PC-3 (cell line): Measurements from ENCODE around the gene DPAGT1. TPM values are rescaled to one million over a fixed set of nuclear protein-coding genes. Genes with fewer than 3 reads are reported as not detected.

ENCODE experiments used
- ATAC-seq: fragments of 200-7000 bp; cut with Tn5 transposase; 2 replicates; pipeline ENCODE4 v1.9.1; 2020; ENCODE audit warnings: mild to moderate bottlenecking, moderate library complexity
- BruUV-seq: library from RNA; stranded (reverse); fragments of 400-500 nt; replicated peaks from 2 replicates; lab custom pipeline; 2021; lab: Mats Ljungman, UMichigan
- CTCF ChIA-PET: fragments of 300-600 bp; sonication (Branson Sonifier 250); formaldehyde crosslinking; loops from one replicate; lab custom pipeline; 2022; ENCODE audit warnings: antibody characterized with exemption; lab: Charles Lee
- POLR2A ChIA-PET: fragments of 300-600 bp; sonication (Branson Sonifier 250); formaldehyde crosslinking; loops from one replicate; lab custom pipeline; 2022; ENCODE audit warnings: antibody characterized with exemption; ENCODE audit not compliant: unreplicated experiment; lab: Charles Lee
- DNase-seq: peaks from one replicate; pipeline ENCODE4 v3.0.0-alpha.2; 2015
- H2AFZ ChIP-seq: fragments of 300-600 bp; sonication (generic); 2 replicates; pipeline ENCODE4 v1.6.0; 2016; ENCODE audit warnings: antibody characterized with exemption, low read length
- H3F3A ChIP-seq: fragments of 300-600 bp; sonication (generic); one replicate; pipeline ENCODE4 v1.6.0; 2017; ENCODE audit warnings: antibody characterized with exemption, low read length, control low read depth, mild to moderate bottlenecking; ENCODE audit not compliant: unreplicated experiment
- H3K27ac ChIP-seq: fragments of 300-600 bp; sonication (generic); 2 replicates; pipeline ENCODE4 v1.5.1; 2016; ENCODE audit warnings: mild to moderate bottlenecking, low read length
- H3K27me3 ChIP-seq: fragments of 300-600 bp; sonication (generic); 2 replicates; pipeline ENCODE4 v1.6.1; 2016; ENCODE audit warnings: low read length, mixed read lengths
- H3K36me3 ChIP-seq: fragments of 300-600 bp; sonication (generic); 2 replicates; pipeline ENCODE4 v1.6.1; 2016; ENCODE audit warnings: low read depth, mixed run types, low read length, mixed read lengths
- H3K4me1 ChIP-seq: fragments of 300-600 bp; sonication (generic); 2 replicates; pipeline ENCODE4 v1.5.1; 2016; ENCODE audit warnings: low read length; ENCODE audit not compliant: insufficient read depth
- H3K4me2 ChIP-seq: fragments of 300-600 bp; sonication (generic); 2 replicates; pipeline ENCODE4 v1.6.0; 2016; ENCODE audit warnings: low read length
- H3K4me3 ChIP-seq: fragments of 300-600 bp; sonication (generic); 2 replicates; pipeline ENCODE4 v1.5.1; 2016; ENCODE audit warnings: mild to moderate bottlenecking, low read length, mixed read lengths
- H3K79me2 ChIP-seq: fragments of 300-600 bp; sonication (generic); 2 replicates; pipeline ENCODE4 v1.6.1; 2017; ENCODE audit warnings: low read length, mixed read lengths
- H3K9ac ChIP-seq: fragments of 300-600 bp; sonication (generic); 2 replicates; pipeline ENCODE4 v1.6.0; 2016; ENCODE audit warnings: mild to moderate bottlenecking, low read length
- H3K9me2 ChIP-seq: fragments of 300-600 bp; sonication (generic); replicated peaks from 2 replicates; pipeline ENCODE4 v1.6.1; 2016; ENCODE audit warnings: mixed run types, low read length, mixed read lengths
- H3K9me3 ChIP-seq: fragments of 300-600 bp; sonication (generic); 2 replicates; pipeline ENCODE4 v1.6.1; 2016; ENCODE audit warnings: low read length, mixed read lengths
- H4K20me1 ChIP-seq: fragments of 300-600 bp; sonication (generic); 2 replicates; pipeline ENCODE4 v1.6.1; 2016; ENCODE audit warnings: low read length, mixed read lengths
- EZH2 ChIP-seq: fragments of 300-600 bp; sonication (generic); IDR thresholded peaks from one replicate; pipeline ENCODE4 v1.6.1; 2017; ENCODE audit warnings: antibody characterized with exemption, mild to moderate bottlenecking, low read length; ENCODE audit not compliant: unreplicated experiment
- EZH2phosphoT487 ChIP-seq: fragments of 300-600 bp; sonication (generic); IDR thresholded peaks from 2 replicates; pipeline ENCODE4 v1.6.1; 2018; ENCODE audit warnings: mild to moderate bottlenecking, antibody characterized with exemption, low read length, borderline replicate concordance
- intact Hi-C: fragments of 100-400 bp; cut with micrococcal nuclease; formaldehyde crosslinking; loops from 2 replicates; pipeline ENCODE4 v1.9.0; 2023
- total RNA-seq: library from RNA; depleted of rRNA; stranded (reverse); fragments of >200 nt; gene quantifications from 2 replicates; pipeline ENCODE4 v1.2.3, GENCODE V29; 2014
- TF ChIP-seq, protein P1 (sequence below): fragments of 300-600 bp; sonication (generic); conservative IDR thresholded peaks from 2 replicates; pipeline ENCODE4 v1.5.1; 2017; ENCODE audit warnings: antibody characterized with exemption, low read depth, mild to moderate bottlenecking, low read length

The DPAGT1 gene
- total RNA-seq, 1 experiment from 2014 or later: 68.0 TPM

DNA sequence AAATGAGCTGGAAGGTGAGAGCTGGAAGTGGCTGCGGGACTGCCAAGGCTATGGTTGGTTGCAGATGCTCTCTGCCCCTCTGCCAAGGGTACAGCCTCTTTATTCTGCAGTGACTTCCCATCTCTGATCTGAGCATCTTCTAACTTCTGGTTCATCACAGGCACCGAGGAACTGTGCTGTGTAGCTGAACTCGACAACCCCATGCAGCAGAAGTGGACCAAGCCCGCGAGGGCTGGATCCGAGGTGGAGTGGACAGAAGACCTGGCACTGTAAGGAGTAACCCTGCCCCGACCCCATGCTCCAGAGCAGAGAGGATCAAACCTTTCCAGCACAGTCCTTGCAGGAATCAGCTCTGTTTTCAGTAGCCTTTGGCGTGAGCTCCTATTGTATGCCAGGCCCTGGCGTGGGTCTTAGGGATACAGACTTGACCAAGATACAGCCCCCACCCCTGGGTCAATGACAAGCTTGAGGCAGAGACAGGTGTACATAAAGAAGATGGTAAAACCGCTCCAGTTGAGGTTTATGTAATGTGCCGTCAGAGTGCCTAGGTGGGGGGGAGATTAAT is 9.8 kb upstream of the DPAGT1 start:
- Histone ChIP-seq H3K4me1 (peaks cover 16% of the 10 kb centered on the region), H3K4me2 (no peak overlapping the region), H3K9me3 (no peaks in the 10 kb centered on the region), H3K4me3 (no peak overlapping the region), H3K27me3 (no peaks in the 10 kb centered on the region), H3K27ac (no peak overlapping the region), H2AFZ (no peak overlapping the region), H4K20me1 (no peaks in the 10 kb centered on the region), H3K9ac (no peak overlapping the region), H3K79me2 (peaks cover 30% of the 10 kb centered on the region), H3F3A (no peaks in the 10 kb centered on the region), H3K36me3 (peaks cover 36% of the 10 kb centered on the region; the same call in 1 of the 2 replicates), H3K9me2 (no peaks in the 10 kb centered on the region)
- DNase-seq: no peak
- CTCF ChIA-PET: no interaction called here
- TF ChIP-seq EZH2phosphoT487 (no peak), EZH2 (no peak)
- TF ChIP-seq, protein P1, sequence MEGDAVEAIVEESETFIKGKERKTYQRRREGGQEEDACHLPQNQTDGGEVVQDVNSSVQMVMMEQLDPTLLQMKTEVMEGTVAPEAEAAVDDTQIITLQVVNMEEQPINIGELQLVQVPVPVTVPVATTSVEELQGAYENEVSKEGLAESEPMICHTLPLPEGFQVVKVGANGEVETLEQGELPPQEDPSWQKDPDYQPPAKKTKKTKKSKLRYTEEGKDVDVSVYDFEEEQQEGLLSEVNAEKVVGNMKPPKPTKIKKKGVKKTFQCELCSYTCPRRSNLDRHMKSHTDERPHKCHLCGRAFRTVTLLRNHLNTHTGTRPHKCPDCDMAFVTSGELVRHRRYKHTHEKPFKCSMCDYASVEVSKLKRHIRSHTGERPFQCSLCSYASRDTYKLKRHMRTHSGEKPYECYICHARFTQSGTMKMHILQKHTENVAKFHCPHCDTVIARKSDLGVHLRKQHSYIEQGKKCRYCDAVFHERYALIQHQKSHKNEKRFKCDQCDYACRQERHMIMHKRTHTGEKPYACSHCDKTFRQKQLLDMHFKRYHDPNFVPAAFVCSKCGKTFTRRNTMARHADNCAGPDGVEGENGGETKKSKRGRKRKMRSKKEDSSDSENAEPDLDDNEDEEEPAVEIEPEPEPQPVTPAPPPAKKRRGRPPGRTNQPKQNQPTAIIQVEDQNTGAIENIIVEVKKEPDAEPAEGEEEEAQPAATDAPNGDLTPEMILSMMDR: no peak
- BruUV-seq: no TSS peak
- POLR2A ChIA-PET: no interaction called here
- intact Hi-C loops: no loop called here
- no peak for ATAC-seq

DNA sequence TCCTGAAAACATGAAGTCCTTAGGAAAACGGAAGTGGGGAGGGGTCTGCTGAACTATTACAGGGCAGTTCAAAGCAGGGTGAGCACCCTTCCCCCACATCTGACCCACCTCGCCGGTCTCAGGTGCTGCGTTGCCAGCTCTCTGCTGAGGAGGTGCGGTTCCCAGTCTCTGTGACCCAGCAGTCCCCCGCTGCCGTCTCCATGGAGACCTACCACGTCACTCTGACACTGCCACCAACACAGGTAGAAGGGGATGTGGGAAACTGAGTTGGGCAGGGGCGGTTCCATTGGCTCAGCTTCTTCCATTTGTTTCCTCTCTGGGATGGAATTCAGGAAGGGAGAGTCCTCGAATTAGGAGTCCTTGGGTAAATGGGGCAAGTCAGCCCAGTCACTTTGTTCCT is 8.8 kb upstream of the DPAGT1 start:
- BruUV-seq: no TSS peak
- intact Hi-C loops: no loop called here
- POLR2A ChIA-PET: no interaction called here
- DNase-seq (no peak), ATAC-seq (no peak)
- no peak overlapping the region for H2AFZ ChIP-seq
- TF ChIP-seq EZH2: no peak
- CTCF ChIA-PET: no interaction called here
- peaks cover 30% of the 10 kb centered on the region for H3K79me2 ChIP-seq
- H3K9me3 ChIP-seq: no peaks in the 10 kb centered on the region
- peaks cover 19% of the 10 kb centered on the region for H3K4me1 ChIP-seq
- no peaks in the 10 kb centered on the region for H3F3A ChIP-seq
- H3K9ac ChIP-seq: no peak overlapping the region
- H3K9me2 ChIP-seq: no peaks in the 10 kb centered on the region
- no peak overlapping the region for H3K4me2 ChIP-seq
- H3K4me3 ChIP-seq: no peak overlapping the region
- no peaks in the 10 kb centered on the region for H4K20me1 ChIP-seq
- H3K27me3 ChIP-seq: no peaks in the 10 kb centered on the region
- peaks cover 33% of the 10 kb centered on the region; the same call in 1 of the 2 replicates for H3K36me3 ChIP-seq
- no peak overlapping the region for H3K27ac ChIP-seq

DNA sequence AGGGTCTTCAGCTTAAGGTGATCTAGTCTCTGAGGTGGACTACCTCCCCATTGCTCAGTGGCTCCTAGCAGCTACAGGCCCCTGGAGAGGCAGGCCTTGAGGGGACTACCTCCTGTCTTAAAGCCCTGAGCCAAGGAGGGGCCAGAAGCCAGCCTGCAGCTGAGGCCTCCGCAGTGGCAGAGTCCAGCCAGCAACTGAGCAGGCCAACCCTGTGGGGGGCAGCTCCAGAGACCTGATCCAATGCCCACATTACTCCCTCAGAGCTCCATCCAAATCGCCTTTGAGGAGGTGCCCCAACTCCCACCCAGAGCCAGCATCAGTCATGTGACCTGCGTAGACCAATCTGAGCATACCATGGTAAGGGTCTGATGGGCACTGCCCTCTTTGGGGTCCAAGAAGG is 8.2 kb upstream of the DPAGT1 start:
- H3K4me1 ChIP-seq: peaks cover 19% of the 10 kb centered on the region
- ATAC-seq (no peak), DNase-seq (no peak)
- H3K27ac ChIP-seq: no peak overlapping the region
- no peak overlapping the region for H3K4me2 ChIP-seq
- no peaks in the 10 kb centered on the region for H4K20me1 ChIP-seq
- H3F3A ChIP-seq: no peaks in the 10 kb centered on the region
- peaks cover 33% of the 10 kb centered on the region; the same call in 1 of the 2 replicates for H3K36me3 ChIP-seq
- CTCF ChIA-PET: no interaction called here
- POLR2A ChIA-PET: no interaction called here
- no TSS peak for BruUV-seq
- peaks cover 30% of the 10 kb centered on the region for H3K79me2 ChIP-seq
- no peak for TF ChIP-seq EZH2phosphoT487
- no peaks in the 10 kb centered on the region for H3K9me3 ChIP-seq
- no peaks in the 10 kb centered on the region for H3K27me3 ChIP-seq
- H3K9ac ChIP-seq: no peak overlapping the region
- no peaks in the 10 kb centered on the region for H3K9me2 ChIP-seq
- H2AFZ ChIP-seq: no peak overlapping the region
- no peak overlapping the region for H3K4me3 ChIP-seq
- intact Hi-C loops: no loop called here
